Pons (tissue), 1 donor: ENCODE data around the gene SYCP2.
"Not testable (repeated sequence)": the region's sequence is repeated elsewhere in the genome, so short reads cannot be mapped to it uniquely, and the experiment has no call there.

Experiments used
- DNase-seq: peaks from one replicate; pipeline ENCODE4 v3.0.0-alpha.2; 2016; ENCODE audit warnings: low spot score

SYCP2 gene, protein sequence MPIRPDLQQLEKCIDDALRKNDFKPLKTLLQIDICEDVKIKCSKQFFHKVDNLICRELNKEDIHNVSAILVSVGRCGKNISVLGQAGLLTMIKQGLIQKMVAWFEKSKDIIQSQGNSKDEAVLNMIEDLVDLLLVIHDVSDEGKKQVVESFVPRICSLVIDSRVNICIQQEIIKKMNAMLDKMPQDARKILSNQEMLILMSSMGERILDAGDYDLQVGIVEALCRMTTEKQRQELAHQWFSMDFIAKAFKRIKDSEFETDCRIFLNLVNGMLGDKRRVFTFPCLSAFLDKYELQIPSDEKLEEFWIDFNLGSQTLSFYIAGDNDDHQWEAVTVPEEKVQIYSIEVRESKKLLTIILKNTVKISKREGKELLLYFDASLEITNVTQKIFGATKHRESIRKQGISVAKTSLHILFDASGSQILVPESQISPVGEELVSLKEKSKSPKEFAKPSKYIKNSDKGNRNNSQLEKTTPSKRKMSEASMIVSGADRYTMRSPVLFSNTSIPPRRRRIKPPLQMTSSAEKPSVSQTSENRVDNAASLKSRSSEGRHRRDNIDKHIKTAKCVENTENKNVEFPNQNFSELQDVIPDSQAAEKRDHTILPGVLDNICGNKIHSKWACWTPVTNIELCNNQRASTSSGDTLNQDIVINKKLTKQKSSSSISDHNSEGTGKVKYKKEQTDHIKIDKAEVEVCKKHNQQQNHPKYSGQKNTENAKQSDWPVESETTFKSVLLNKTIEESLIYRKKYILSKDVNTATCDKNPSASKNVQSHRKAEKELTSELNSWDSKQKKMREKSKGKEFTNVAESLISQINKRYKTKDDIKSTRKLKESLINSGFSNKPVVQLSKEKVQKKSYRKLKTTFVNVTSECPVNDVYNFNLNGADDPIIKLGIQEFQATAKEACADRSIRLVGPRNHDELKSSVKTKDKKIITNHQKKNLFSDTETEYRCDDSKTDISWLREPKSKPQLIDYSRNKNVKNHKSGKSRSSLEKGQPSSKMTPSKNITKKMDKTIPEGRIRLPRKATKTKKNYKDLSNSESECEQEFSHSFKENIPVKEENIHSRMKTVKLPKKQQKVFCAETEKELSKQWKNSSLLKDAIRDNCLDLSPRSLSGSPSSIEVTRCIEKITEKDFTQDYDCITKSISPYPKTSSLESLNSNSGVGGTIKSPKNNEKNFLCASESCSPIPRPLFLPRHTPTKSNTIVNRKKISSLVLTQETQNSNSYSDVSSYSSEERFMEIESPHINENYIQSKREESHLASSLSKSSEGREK (N-terminal part only)

DNA sequence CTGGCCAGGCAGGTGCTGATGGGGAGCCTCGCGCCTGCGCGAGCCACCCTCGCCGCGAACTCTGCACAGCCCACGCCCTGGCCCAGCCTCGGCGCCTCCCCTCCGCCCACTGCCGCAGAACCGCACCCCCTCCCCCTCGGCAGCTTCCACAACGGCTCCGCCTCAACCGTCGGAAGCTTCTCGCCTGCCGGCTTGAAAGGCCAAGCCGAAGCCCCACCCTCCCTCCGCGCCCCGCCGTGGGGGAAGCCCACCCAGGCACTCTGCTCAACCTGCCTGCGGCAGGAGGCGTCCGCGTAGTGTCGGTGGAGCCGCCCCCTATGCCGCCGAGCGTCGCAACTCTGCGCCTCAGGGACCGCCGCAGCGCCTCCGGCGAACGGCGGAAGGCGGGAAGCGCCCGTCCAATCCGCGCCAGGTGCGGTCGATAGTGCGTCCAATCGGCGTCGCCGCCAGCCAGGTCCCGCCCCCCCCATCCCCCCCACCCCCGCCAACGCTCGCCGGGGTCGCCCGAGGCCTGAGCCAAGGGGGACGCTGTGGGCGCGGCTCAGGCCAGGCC lies at the start of gene SYCP2:
SYCP2 (minus strand) TSS at position 342 of the 553 bp plus-strand sequence. CDS start 11,224 bp downstream, outside the sequence.
- DNase-seq = no peak

DNA sequence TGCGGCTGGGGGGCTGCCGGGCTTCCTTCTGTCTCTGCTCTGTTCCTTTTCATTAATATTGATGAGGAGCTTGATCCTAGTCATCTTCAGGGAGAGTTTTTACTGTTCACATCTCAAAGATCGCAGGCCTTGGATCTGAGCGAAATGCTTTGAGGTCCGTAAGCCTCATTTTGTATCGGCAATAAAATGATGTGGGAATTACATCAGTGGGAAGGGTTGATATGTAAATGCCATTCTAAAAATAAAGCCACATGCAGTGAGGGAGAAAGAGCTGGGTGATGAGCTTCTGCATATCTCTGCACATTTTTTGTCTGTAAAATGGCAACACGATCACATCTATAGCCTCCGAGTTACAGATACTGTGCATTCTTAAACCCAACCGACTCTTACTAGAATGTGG lies 49.6 kb upstream of the SYCP2 start:
- DNase-seq = no peak

GRCh38 chr20:59977086-59977485 lies 43.6 kb upstream of the SYCP2 start:
- peak; percentile 80 for DNase-seq

DNA sequence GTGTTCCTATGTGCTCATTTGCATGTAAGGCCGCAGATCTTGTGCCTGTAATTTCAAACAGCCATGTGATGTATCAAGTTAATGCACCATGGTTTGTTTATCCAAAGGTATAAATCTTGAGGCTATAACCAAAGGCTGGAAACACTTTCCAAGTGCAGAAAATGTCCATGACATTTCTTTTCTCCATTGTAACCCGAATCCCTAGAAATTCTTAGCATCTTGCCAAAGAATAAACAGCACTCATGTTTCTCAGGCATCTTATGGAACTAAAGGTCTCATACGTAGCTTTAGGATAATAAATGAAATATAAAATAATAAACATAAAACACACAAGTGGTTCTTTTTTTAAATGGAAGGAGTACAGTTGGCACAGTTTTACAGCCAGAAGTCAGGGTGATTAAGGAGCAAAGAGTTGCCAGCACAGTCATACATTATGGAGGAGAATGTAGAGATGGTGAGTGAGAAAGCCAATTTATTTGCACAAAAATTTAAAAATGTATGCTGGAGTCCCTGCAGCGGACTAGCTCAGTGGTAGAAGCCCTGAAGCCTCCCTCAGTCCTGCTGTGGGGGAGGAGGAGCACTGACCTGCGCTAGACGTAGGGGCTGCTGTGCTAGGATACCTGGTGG lies 42.8 kb upstream of the SYCP2 start:
- DNase-seq = no peak

DNA sequence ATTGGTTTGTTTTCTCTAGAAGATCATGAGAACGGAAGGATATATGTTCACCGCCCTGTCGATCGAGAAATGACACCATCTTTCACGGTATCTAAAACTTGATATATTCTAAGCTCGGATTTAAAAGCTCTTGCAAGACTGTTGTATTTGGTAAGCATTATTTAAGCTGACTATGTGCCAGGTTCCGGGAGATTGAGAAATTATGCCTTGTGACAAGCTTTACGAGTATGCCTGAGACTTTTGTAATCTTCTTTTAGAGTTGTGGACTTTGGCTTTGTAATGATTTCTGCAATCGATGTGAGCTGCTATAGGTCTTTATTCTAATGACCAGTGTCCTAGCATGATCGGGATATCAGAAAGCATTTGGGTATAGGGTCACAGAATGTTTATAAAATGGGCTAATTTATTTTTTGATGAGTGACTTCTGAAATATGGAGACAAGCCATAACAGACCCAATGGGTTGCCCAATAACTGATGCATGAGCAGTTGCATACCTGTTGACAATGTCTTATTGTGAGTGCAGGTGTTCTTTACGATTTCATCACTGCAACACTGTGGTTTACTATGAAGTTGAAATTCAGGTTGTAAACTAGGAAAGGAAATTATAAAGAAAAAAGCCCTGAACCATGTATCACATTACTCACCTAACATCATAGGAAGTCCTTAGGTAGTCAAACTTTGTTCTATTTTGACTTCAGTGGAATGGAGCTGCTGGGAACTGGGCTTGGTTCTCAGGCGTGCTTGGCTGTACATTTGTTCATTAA lies 38.8 kb upstream of the SYCP2 start:
- no peak for DNase-seq

GRCh38 chr20:59971428-59971827 lies 38.0 kb upstream of the SYCP2 start:
- no peak for DNase-seq

GRCh38 chr20:59966428-59966827 lies 33.0 kb upstream of the SYCP2 start:
- peak; percentile 94 for DNase-seq

GRCh38 chr20:59962155-59962554 lies 28.7 kb upstream of the SYCP2 start:
- no peak for DNase-seq

- no peak for DNase-seq
Measured at GRCh38 chr20:59961423-59961822, 28.0 kb upstream of the SYCP2 start.

- no peak for DNase-seq
Measured at GRCh38 chr20:59958626-59959025, 25.2 kb upstream of the SYCP2 start.

DNA sequence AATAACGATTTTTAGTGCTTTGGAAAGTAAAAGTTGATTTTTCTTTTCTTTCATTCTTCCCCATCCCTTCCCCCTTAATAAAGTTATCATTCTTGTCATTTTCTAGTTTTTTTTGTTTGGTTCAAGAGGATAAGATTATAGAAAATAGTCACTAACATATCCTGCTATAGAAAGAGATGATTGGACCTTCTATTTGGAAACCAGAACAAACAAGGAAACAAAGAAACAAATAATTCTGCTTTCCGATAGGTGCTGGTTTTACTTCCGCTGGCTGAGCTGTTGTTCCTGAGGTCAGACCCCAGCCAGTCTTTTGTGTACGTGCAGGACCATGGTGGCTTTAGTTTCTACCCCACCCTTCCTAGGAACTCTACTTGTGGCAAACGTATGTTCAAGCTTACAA lies 24.7 kb upstream of the SYCP2 start, which contains the start of gene CDH26:
CDH26 (plus strand) TSS at position 301 of the 400 bp plus-strand sequence. CDS start 304 bp downstream, outside the sequence.
- DNase-seq = no peak

- DNase-seq = not testable (repeated sequence)
Measured at GRCh38 chr20:59957568-59957967, 24.1 kb upstream of the SYCP2 start.

DNA sequence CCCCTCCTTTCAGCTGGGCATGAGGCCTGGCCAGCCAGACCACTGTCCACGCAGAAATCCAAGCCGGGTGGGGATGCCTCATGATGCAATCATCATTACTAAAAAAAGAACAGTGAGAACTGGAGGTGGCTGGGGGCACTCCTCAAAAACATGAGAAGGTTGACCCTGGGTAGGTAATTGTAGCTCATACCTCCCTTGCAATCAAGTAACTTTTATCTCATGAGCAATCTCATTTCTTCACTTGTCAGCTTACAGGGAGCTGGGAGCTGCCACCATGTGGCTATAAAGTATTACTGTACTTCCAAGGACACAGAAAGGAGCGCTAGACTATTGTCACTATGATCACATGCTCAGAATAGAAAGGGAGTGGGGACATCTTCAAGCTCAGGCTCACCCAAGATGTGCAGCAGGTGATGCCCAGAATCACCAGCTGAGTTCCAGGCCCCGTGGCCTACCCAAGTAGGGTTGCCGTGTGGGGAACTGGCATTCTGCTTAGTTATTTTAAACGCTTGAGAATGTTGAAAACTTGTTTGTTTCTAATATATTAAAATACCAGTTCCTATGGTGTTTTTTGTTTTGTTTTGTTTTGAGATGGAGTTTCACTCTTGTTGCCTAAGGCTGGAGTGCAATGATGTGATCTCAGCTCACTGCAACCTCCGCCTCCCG lies 21.8 kb upstream of the SYCP2 start:
- DNase-seq = peak; percentile 87

DNA sequence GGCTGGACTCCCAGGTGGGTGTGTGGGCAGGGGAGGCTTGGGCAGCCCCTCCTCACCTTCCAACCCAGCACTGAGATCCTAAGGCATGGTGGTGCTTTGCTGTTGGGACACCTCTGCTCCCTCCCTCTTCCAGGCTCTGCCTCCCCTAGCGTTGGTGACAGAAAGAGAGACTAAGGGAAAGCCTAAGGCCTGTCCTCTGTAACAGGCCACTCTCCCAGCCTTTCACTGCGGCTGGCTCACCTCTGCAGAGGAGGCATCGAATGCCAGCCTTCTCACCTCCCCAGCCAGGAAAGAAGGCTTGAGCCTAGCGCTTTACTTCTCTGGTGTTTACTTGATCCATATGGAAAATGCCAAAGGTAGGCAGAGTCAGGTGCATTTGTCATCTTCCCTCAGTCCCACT lies 21.3 kb upstream of the SYCP2 start:
- DNase-seq = no peak

GRCh38 chr20:59949911-59950310 lies 16.5 kb upstream of the SYCP2 start:
- no peak for DNase-seq

- peak; percentile 85 for DNase-seq
Measured at GRCh38 chr20:59948828-59949720, 15.6 kb upstream of the SYCP2 start.

DNA sequence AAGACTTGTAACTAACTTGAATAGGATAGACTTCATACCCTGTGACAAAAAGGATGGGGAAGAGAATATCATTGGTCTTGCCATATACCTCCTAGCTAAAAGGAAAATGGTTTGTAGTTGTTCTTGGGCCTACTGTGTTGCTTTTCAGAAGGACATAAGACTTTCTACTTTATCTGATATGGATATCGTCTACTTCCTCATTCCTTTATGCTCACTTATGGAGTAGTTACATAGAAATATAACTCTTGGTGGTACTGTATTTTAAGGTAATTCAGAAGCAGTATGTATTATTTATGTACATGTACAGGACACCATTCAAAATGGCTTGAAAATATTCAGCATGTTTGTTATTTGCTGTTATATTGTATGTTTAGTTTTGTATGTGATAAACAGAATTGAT lies 14.8 kb upstream of the SYCP2 start:
- DNase-seq = no peak

DNA sequence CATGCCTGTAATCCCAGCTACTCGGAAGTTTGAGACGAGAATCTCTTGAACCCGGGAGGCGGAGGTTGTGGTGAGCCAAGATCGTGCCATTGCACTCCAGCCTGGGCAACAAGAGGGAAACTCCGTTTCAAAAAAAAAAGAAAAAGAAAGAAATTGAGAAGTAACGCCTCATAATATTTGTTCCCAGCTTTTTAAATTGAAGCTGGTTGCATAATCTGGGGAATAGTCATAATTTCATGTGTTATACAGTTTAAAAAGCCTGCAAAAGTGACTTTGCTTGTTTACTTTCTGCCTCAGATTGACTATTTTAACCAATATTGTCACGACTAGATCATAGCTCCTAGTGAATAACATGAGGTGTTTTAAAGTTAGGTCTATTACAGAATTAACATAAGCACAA lies 13.9 kb upstream of the SYCP2 start:
- DNase-seq = no peak

GRCh38 chr20:59945731-59946130 lies 12.3 kb upstream of the SYCP2 start:
- no peak for DNase-seq
